Esophagus muscularis mucosa (tissue), 4 donors: ENCODE results near the gene CAPZA3. TPM values are rescaled to one million over a fixed set of nuclear protein-coding genes. Genes with fewer than 3 reads are reported as not detected.

Source experiments
- DNase-seq: peaks from one replicate; pipeline ENCODE4 v3.0.0-alpha.2; 2017; ENCODE audit errors: extremely low spot score
- H3K27ac ChIP-seq, 4 donors: fragments of 200-600 bp; sonication (generic); replicated peaks in 1 of 4; 1 replicate in 3 of 4; 2 replicates in 1 of 4; pipeline ENCODE4 v1.5.1; 2016 to 2019; ENCODE audit warnings: mild to moderate bottlenecking in 1 of 4
- H3K27me3 ChIP-seq, 4 donors: fragments of 200-600 bp; sonication (generic); one replicate each; pipeline versions ENCODE4 v1.5.1 to v1.6.0; 2016 to 2019
- H3K36me3 ChIP-seq, 4 donors: fragments of 200-600 bp; sonication (generic); one replicate each; pipeline ENCODE4 v1.5.1; 2016 to 2019
- H3K4me1 ChIP-seq, 4 donors: fragments of 200-600 bp; sonication (generic); one replicate each; pipeline ENCODE4 v1.5.1; 2016 to 2019
- H3K4me3 ChIP-seq, 4 donors: fragments of 200-600 bp; sonication (generic); 1 replicate in 2 of 4; 2 replicates in 2 of 4; pipeline ENCODE4 v1.5.1; 2016 to 2019; ENCODE audit warnings: mild to moderate bottlenecking in 4 of 4, moderate library complexity in 1 of 4
- H3K9me3 ChIP-seq, 4 donors: fragments of 200-600 bp; sonication (generic); 1 replicate in 3 of 4; 2 replicates in 1 of 4; pipeline ENCODE4 v1.5.1; 2016 to 2019
- CTCF ChIP-seq, 3 experiments: fragments of 200-600 bp in 2 of 3; fragments of 450-650 bp in 1 of 3; sonication (generic) in 2 of 3; IDR thresholded peaks; one replicate each; pipeline ENCODE4 v1.5.1; 2017 to 2019; ENCODE audit warnings: antibody characterized with exemption in 3 of 3, mild to moderate bottlenecking in 2 of 3, moderate library complexity in 1 of 3
- EP300 ChIP-seq: sonication (generic); formaldehyde crosslinking; IDR thresholded peaks from one replicate; pipeline ENCODE4 v1.6.1; 2017; ENCODE audit warnings: antibody characterized with exemption
- POLR2A ChIP-seq: fragments of 450-650 bp; IDR thresholded peaks from one replicate; pipeline ENCODE4 v1.6.1; 2017; ENCODE audit warnings: antibody characterized with exemption, moderate library complexity, mild to moderate bottlenecking, low read depth
- POLR2AphosphoS5 ChIP-seq, 2 donors: sonication (generic); formaldehyde crosslinking; IDR thresholded peaks; one replicate each; pipeline ENCODE4 v1.6.1; 2017; ENCODE audit warnings: antibody characterized with exemption in 2 of 2
- WGBS: methylation state at CpG from one replicate; pipeline ENCODE4 v1.1.5; 2018; 5-methylcytosine and 5-hydroxymethylcytosine counted together
- intact Hi-C: fragments of 100-400 bp; cut with DNase I; formaldehyde crosslinking; loops from one replicate; pipeline ENCODE4 v1.15.1; 2023
- total RNA-seq, 4 donors: library from RNA; depleted of rRNA; stranded (reverse); fragments of >200 nt; gene quantifications; one replicate each; pipeline versions ENCODE4 v1.1.0 to v1.2.1, GENCODE V29; 2016

CAPZA3 gene
- total RNA-seq, 4 donors from 2014 or later = not detected

- Histone ChIP-seq H3K27ac (peak overlapping the region in 3 of 4 donors; percentile 55 to 67 (median 57)), H3K36me3 (no peaks in the 10 kb centered on the region), H3K4me3 (no peak overlapping the region), H3K9me3 (no peaks in the 10 kb centered on the region), H3K4me1 (peaks cover 24 to 44% (median 29%) of the 10 kb centered on the region in 4 donors), H3K27me3 (no peaks in the 10 kb centered on the region)
- DNase-seq = no peak
- TF ChIP-seq EP300 (no peak), POLR2A (no peak), CTCF (IDR thresholded peaks at IDR 0.05) (no peak), POLR2AphosphoS5 (IDR thresholded peaks at IDR 0.05) (no peak)
- intact Hi-C loops = no loop called here
- 62% methylated on average over 6 of the region's 6 CpGs for WGBS
Measured at GRCh38 chr12:18752280-18752920, 14.5 kb downstream of the CAPZA3 start.

- 60% methylated on average over 1 of the region's 1 CpG for WGBS
- Histone ChIP-seq H3K27me3 (no peaks in the 10 kb centered on the region), H3K4me1 (peaks cover 24 to 41% (median 29%) of the 10 kb centered on the region in 4 donors), H3K9me3 (no peaks in the 10 kb centered on the region), H3K36me3 (no peaks in the 10 kb centered on the region), H3K27ac (peak overlapping the region; percentile 45 to 67 (median 56)), H3K4me3 (peak overlapping the region in 1 of 4 donors; percentile 40)
- TF ChIP-seq POLR2A = no peak
- TF ChIP-seq CTCF (IDR thresholded peaks at IDR 0.05) = no peak
- no peak for TF ChIP-seq EP300
- TF ChIP-seq POLR2AphosphoS5 (IDR thresholded peaks at IDR 0.05) = no peak
- intact Hi-C loops = no loop called here
- DNase-seq = no peak
Measured at GRCh38 chr12:18752947-18753346, 15.0 kb downstream of the CAPZA3 start.

- DNase-seq = no peak
Measured at GRCh38 chr12:18753481-18754123, 15.7 kb downstream of the CAPZA3 start.

GRCh38 chr12:18754124-18754707 is 16.3 kb downstream of the CAPZA3 start:
- intact Hi-C loops = no loop called here
- Histone ChIP-seq H3K36me3 (no peaks in the 10 kb centered on the region), H3K27ac (no peak overlapping the region), H3K9me3 (no peaks in the 10 kb centered on the region), H3K27me3 (no peaks in the 10 kb centered on the region), H3K4me1 (peaks cover 24 to 39% (median 29%) of the 10 kb centered on the region in 4 donors), H3K4me3 (peak overlapping the region; percentile 34 to 49 (median 39))
- WGBS = 72% methylated on average over 6 of the region's 6 CpGs
- TF ChIP-seq POLR2A (no peak), EP300 (no peak), CTCF (IDR thresholded peaks at IDR 0.05) (no peak), POLR2AphosphoS5 (IDR thresholded peaks at IDR 0.05) (no peak)
- DNase-seq = no peak

More at GRCh38 chr12:18753481-18754123, 15.7 kb downstream of the CAPZA3 start:
- Histone ChIP-seq H3K27ac (peak overlapping the region; percentile 45 to 67 (median 56)), H3K4me1 (peaks cover 24 to 39% (median 29%) of the 10 kb centered on the region in 4 donors), H3K36me3 (no peaks in the 10 kb centered on the region), H3K27me3 (no peaks in the 10 kb centered on the region), H3K9me3 (no peaks in the 10 kb centered on the region), H3K4me3 (peak overlapping the region; percentile 34 to 49 (median 39))
- intact Hi-C loops = no loop called here
- WGBS = 32% methylated on average over 9 of the region's 16 CpGs
- TF ChIP-seq CTCF (IDR thresholded peaks at IDR 0.05) (no peak), EP300 (no peak), POLR2AphosphoS5 (IDR thresholded peaks at IDR 0.05) (no peak), POLR2A (no peak)
